GM21515 (cell line): ENCODE results near the gene LRG1.

ENCODE experiments used
- ATAC-seq: cut with Tn5 transposase; IDR thresholded peaks from one replicate; pipeline ENCODE4 v1.9.1; 2021; ENCODE audit not compliant: unreplicated experiment

The LRG1 gene

GRCh38 chr19:4539693-4540581 is at the start of gene LRG1:
Gene LRG1 (minus strand): TSS chr19:4540036. CDS start chr19:4540013, 23 bp downstream.
- ATAC-seq: no peak

- no peak for ATAC-seq
Observed at GRCh38 chr19:4588291-4588761, 48.5 kb upstream of the LRG1 start.

GRCh38 chr19:4587527-4587926 is 47.7 kb upstream of the LRG1 start:
- no peak for ATAC-seq

GRCh38 chr19:4586691-4587090 is 46.9 kb upstream of the LRG1 start:
- no peak for ATAC-seq

- no peak for ATAC-seq
Observed at GRCh38 chr19:4586245-4586644, 46.4 kb upstream of the LRG1 start.

GRCh38 chr19:4585556-4585955 is 45.7 kb upstream of the LRG1 start:
- no peak for ATAC-seq

GRCh38 chr19:4584670-4585460 is 45.0 kb upstream of the LRG1 start:
- ATAC-seq: no peak

GRCh38 chr19:4583961-4584669 is 44.3 kb upstream of the LRG1 start:
- no peak for ATAC-seq

- ATAC-seq: no peak
Observed at GRCh38 chr19:4582980-4583842, 43.4 kb upstream of the LRG1 start.

GRCh38 chr19:4581666-4582553 is 42.1 kb upstream of the LRG1 start:
- ATAC-seq: no peak

GRCh38 chr19:4580961-4581665 is 41.3 kb upstream of the LRG1 start:
- ATAC-seq: no peak

- no peak for ATAC-seq
Observed at GRCh38 chr19:4580021-4580901, 40.4 kb upstream of the LRG1 start.

GRCh38 chr19:4579389-4579788 is 39.6 kb upstream of the LRG1 start:
- ATAC-seq: no peak

- no peak for ATAC-seq
Observed at GRCh38 chr19:4578552-4579248, 38.9 kb upstream of the LRG1 start.

GRCh38 chr19:4577020-4577782 is 37.4 kb upstream of the LRG1 start:
- no peak for ATAC-seq
